PC-9 (cell line): Measurements from ENCODE around the gene PCGF2. TPM values are rescaled to one million over a fixed set of nuclear protein-coding genes. Genes with fewer than 3 reads are reported as not detected.
A peak's percentile ranks its signal among the peaks of the same experiment; 100 is the strongest.

ENCODE experiments used
- BruUV-seq: library from RNA; stranded (reverse); fragments of 400-500 nt; replicated peaks from 2 replicates; lab custom pipeline; 2021; lab: Mats Ljungman, UMichigan
- CTCF ChIA-PET: fragments of 300-600 bp; sonication (Branson Sonifier 250); formaldehyde crosslinking; loops from one replicate; lab custom pipeline; 2022; ENCODE audit warnings: antibody characterized with exemption; lab: Charles Lee
- POLR2A ChIA-PET: fragments of 300-600 bp; sonication (Branson Sonifier 250); formaldehyde crosslinking; loops from one replicate; lab custom pipeline; 2022; ENCODE audit warnings: antibody characterized with exemption; ENCODE audit not compliant: unreplicated experiment; lab: Charles Lee
- DNase-seq, 2 experiments: peaks; one replicate each; pipeline versions ENCODE4 v3.0.0 to v3.0.0-alpha.2; 2015 to 2022; ENCODE audit warnings: mixed read lengths in 1 of 2
- H2AFZ ChIP-seq: fragments of 200-600 bp; sonication (generic); 2 replicates; pipeline ENCODE4 v1.8.1; 2017; ENCODE audit warnings: antibody characterized with exemption
- H3F3A ChIP-seq: fragments of 200-600 bp; sonication (generic); 2 replicates; pipeline ENCODE4 v1.8.1; 2017; ENCODE audit warnings: antibody characterized with exemption, mild to moderate bottlenecking, low read depth; ENCODE audit not compliant: insufficient read depth
- H3K27ac ChIP-seq: fragments of 200-600 bp; sonication (generic); 2 replicates; pipeline ENCODE4 v1.6.1; 2016; ENCODE audit warnings: mixed run types
- H3K27me3 ChIP-seq: fragments of 200-600 bp; sonication (generic); 2 replicates; pipeline ENCODE4 v1.6.1; 2016; ENCODE audit warnings: low read depth, mixed run types; ENCODE audit not compliant: insufficient read depth
- H3K36me3 ChIP-seq: fragments of 200-600 bp; sonication (generic); 2 replicates; pipeline ENCODE4 v1.6.1; 2016; ENCODE audit warnings: low read depth, mixed run types
- H3K4me1 ChIP-seq: fragments of 200-600 bp; sonication (generic); replicated peaks from 2 replicates; pipeline ENCODE4 v1.6.1; 2016; ENCODE audit warnings: mixed run types; ENCODE audit not compliant: insufficient read depth
- H3K4me2 ChIP-seq: fragments of 200-600 bp; sonication (generic); 2 replicates; pipeline ENCODE4 v1.6.1; 2017; ENCODE audit warnings: mixed run types
- H3K4me3 ChIP-seq: fragments of 200-600 bp; sonication (generic); 2 replicates; pipeline ENCODE4 v1.6.1; 2016; ENCODE audit warnings: mixed run types
- H3K79me2 ChIP-seq: fragments of 200-600 bp; sonication (generic); 2 replicates; pipeline ENCODE4 v1.6.1; 2017; ENCODE audit warnings: low read depth, mixed run types
- H3K9me2 ChIP-seq: fragments of 200-600 bp; sonication (generic); 2 replicates; pipeline ENCODE4 v1.8.1; 2017; ENCODE audit warnings: mild to moderate bottlenecking; ENCODE audit not compliant: insufficient read depth
- H3K9me3 ChIP-seq: fragments of 200-600 bp; sonication (generic); 2 replicates; pipeline ENCODE4 v1.8.1; 2016; ENCODE audit warnings: low read depth; ENCODE audit not compliant: insufficient read depth
- H4K20me1 ChIP-seq: fragments of 200-600 bp; sonication (generic); 2 replicates; pipeline ENCODE4 v1.8.1; 2017; ENCODE audit not compliant: insufficient read depth
- CTCF ChIP-seq: fragments of 200-600 bp; sonication (generic); conservative IDR thresholded peaks from 2 replicates; pipeline ENCODE4 v1.6.1; 2017; ENCODE audit warnings: mixed run types, antibody characterized with exemption, mild to moderate bottlenecking, moderate library complexity
- EZH2 ChIP-seq: fragments of 200-600 bp; sonication (generic); IDR thresholded peaks from 2 replicates; pipeline ENCODE4 v1.8.0; 2017; ENCODE audit warnings: antibody characterized with exemption, low read depth
- intact Hi-C: fragments of 100-400 bp; cut with micrococcal nuclease; formaldehyde crosslinking; loops from one replicate; pipeline ENCODE4 v1.10.0; 2022; ENCODE audit not compliant: unreplicated experiment
- total RNA-seq: library from RNA; stranded (reverse); gene quantifications from 2 replicates; pipeline ENCODE4 v1.2.3, GENCODE V29; 2021

PCGF2 gene
- total RNA-seq, 1 experiment from 2014 or later: 43.3 TPM

GRCh38 chr17:38705803-38706504, 42.2 kb downstream of the PCGF2 start:
- Histone ChIP-seq H3K36me3 (peaks cover 21% of the 10 kb centered on the region), H3K27me3 (no peaks in the 10 kb centered on the region), H3K4me1 (peaks cover 14% of the 10 kb centered on the region), H3K9me2 (no peaks in the 10 kb centered on the region), H3K4me2 (peak overlapping the region; percentile 100), H4K20me1 (peaks cover 32% of the 10 kb centered on the region), H2AFZ (peak overlapping the region; percentile 56; the same call in 1 of the 2 replicates), H3K4me3 (peak overlapping the region; percentile 97), H3K27ac (no peak overlapping the region), H3K79me2 (peaks cover 60% of the 10 kb centered on the region), H3F3A (peaks cover 46% of the 10 kb centered on the region), H3K9me3 (no peaks in the 10 kb centered on the region)
- peak in 1 of 2 experiments; percentile 31 for DNase-seq
- intact Hi-C loops: loop anchor here (2.0 kb wide), 1 partner anchor 43 kb away; the partner anchor contains the start of gene PCGF2
- ChIA-PET CTCF (interaction anchor here (0.6 kb wide), 1 partner anchor 148 kb away, joined by 5 read pairs; no protein-coding TSS in a partner anchor), POLR2A (interaction anchor here (0.6 kb wide), 1 partner anchor 148 kb away, joined by 4 read pairs; no protein-coding TSS in a partner anchor)
- no TSS peak for BruUV-seq
- TF ChIP-seq CTCF (no peak), EZH2 (no peak)

- intact Hi-C loops: loop anchor here (2.0 kb wide), 1 partner anchor 43 kb away; the partner anchor contains the start of gene PCGF2
- TF ChIP-seq CTCF (no peak), EZH2 (no peak)
- H3K36me3 ChIP-seq: peaks cover 21% of the 10 kb centered on the region
- CTCF ChIA-PET: interaction anchor here (0.6 to 0.7 kb wide), 2 partner anchors 148 to 372 kb away, joined by 3 to 5 read pairs; no protein-coding TSS in a partner anchor
- no TSS peak for BruUV-seq
- no peak overlapping the region for H3K27ac ChIP-seq
- peaks cover 48% of the 10 kb centered on the region for H3F3A ChIP-seq
- POLR2A ChIA-PET: interaction anchor here (0.6 kb wide), 1 partner anchor 147 kb away, joined by 4 read pairs; no protein-coding TSS in a partner anchor
- H3K27me3 ChIP-seq: no peaks in the 10 kb centered on the region
- peak overlapping the region; percentile 100 for H3K4me2 ChIP-seq
- H2AFZ ChIP-seq: no peak overlapping the region; the same call in 1 of the 2 replicates
- H3K9me3 ChIP-seq: no peaks in the 10 kb centered on the region
- peak overlapping the region; percentile 97; the same call in 1 of the 2 replicates for H3K4me3 ChIP-seq
- H3K9me2 ChIP-seq: no peaks in the 10 kb centered on the region
- peaks cover 60% of the 10 kb centered on the region for H3K79me2 ChIP-seq
- peaks cover 27% of the 10 kb centered on the region for H4K20me1 ChIP-seq
- peaks cover 17% of the 10 kb centered on the region for H3K4me1 ChIP-seq
- DNase-seq: peak in 1 of 2 experiments; percentile 31
These were observed 42.7 kb downstream of the PCGF2 start for GRCh38 chr17:38705523-38705802.

GRCh38 chr17:38704606-38705522, 43.3 kb downstream of the PCGF2 start, which contains the start of gene MLLT6:
TSS of gene MLLT6 (plus strand) at chr17:38705273. CDS start at chr17:38705633, 360 bp downstream.
- no peaks in the 10 kb centered on the region for H3K9me2 ChIP-seq
- peaks cover 20% of the 10 kb centered on the region for H3K36me3 ChIP-seq
- H2AFZ ChIP-seq: peak within 1 kb of the TSS; percentile 83
- intact Hi-C loops: loop anchor here (2.0 kb wide), 1 partner anchor 44 kb away; the partner anchor contains the start of gene PCGF2
- peaks cover 27% of the 10 kb centered on the region for H4K20me1 ChIP-seq
- no TSS peak for BruUV-seq
- ChIA-PET CTCF (interaction anchor here (0.6 to 0.7 kb wide), 2 partner anchors 147 to 371 kb away, joined by 3 to 5 read pairs; no protein-coding TSS in a partner anchor), POLR2A (no interaction called here)
- peaks cover 60% of the 10 kb centered on the region for H3K79me2 ChIP-seq
- H3K27ac ChIP-seq: peak within 1 kb of the TSS; percentile 88
- H3K4me3 ChIP-seq: peak within 1 kb of the TSS; percentile 99
- peaks cover 49% of the 10 kb centered on the region for H3F3A ChIP-seq
- H3K4me1 ChIP-seq: peaks cover 19% of the 10 kb centered on the region
- peak within 1 kb of the TSS; percentile 100 for H3K4me2 ChIP-seq
- H3K27me3 ChIP-seq: no peaks in the 10 kb centered on the region
- no peaks in the 10 kb centered on the region for H3K9me3 ChIP-seq
- DNase-seq: peak; percentile 60
- TF ChIP-seq EZH2: no peak
- no peak for TF ChIP-seq CTCF
